Lung (tissue), 12 donors: ENCODE data around the gene FGF14. TPM values are rescaled to one million over a fixed set of nuclear protein-coding genes. Genes with fewer than 3 reads are reported as not detected.

ENCODE experiments used
- ATAC-seq: fragments of 200-7000 bp; cut with Tn5 transposase; one replicate; pipeline ENCODE4 v1.9.1; 2020; ENCODE audit warnings: moderate number of reproducible peaks; ENCODE audit not compliant: insufficient read depth, low FRiP score
- DNase-seq, 3 donors: peaks; one replicate each; pipeline ENCODE4 v3.0.0-alpha.2; 2013 to 2017
- H3K27ac ChIP-seq, 2 donors: one replicate each; pipeline ENCODE4 v1.5.1; 2013; ENCODE audit warnings: mild to moderate bottlenecking in 2 of 2, moderate library complexity in 2 of 2, control low read depth in 1 of 2, inconsistent platforms in 1 of 2, low read depth in 1 of 2, low read length in 1 of 2
- H3K27me3 ChIP-seq, 3 donors: one replicate each; pipeline ENCODE4 v1.5.1; 2013; ENCODE audit warnings: low read length in 2 of 3; ENCODE audit not compliant: control insufficient read depth in 3 of 3, insufficient read depth in 3 of 3
- H3K36me3 ChIP-seq, 4 donors: one replicate each; pipeline ENCODE4 v1.5.1; 2013; ENCODE audit warnings: low read length in 4 of 4, mild to moderate bottlenecking in 1 of 4, moderate library complexity in 1 of 4; ENCODE audit not compliant: control insufficient read depth in 4 of 4, insufficient read depth in 4 of 4
- H3K4me1 ChIP-seq, 5 donors: one replicate each; pipeline ENCODE4 v1.5.1; 2013; ENCODE audit warnings: low read length in 5 of 5, mild to moderate bottlenecking in 2 of 5, moderate library complexity in 1 of 5; ENCODE audit not compliant: control insufficient read depth in 5 of 5, insufficient read depth in 5 of 5
- H3K4me3 ChIP-seq: one replicate; pipeline ENCODE4 v1.5.1; 2013; ENCODE audit warnings: mild to moderate bottlenecking, control low read depth, moderate library complexity
- H3K9ac ChIP-seq, 2 donors: one replicate each; pipeline ENCODE4 v1.5.1; 2013; ENCODE audit warnings: low read length in 2 of 2, control low read depth in 1 of 2; ENCODE audit not compliant: insufficient read depth in 1 of 2
- H3K9me3 ChIP-seq, 4 donors: one replicate each; pipeline ENCODE4 v1.5.1; 2013; ENCODE audit warnings: low read length in 3 of 4, mild to moderate bottlenecking in 1 of 4, moderate library complexity in 1 of 4; ENCODE audit not compliant: control insufficient read depth in 4 of 4, insufficient read depth in 3 of 4
- CTCF ChIP-seq: IDR thresholded peaks from 2 replicates; pipeline ENCODE4 v1.5.1; 2012; ENCODE audit warnings: mild to moderate bottlenecking; ENCODE audit errors: control extremely low read depth, extremely low read depth
- WGBS, 2 donors: extraction: QIAGEN DNeasy Blood & Tissue Kit; methylation state at CpG; one replicate each; pipeline ENCODE4 v1.1.7; 2013; 5-methylcytosine and 5-hydroxymethylcytosine counted together
- polyA plus RNA-seq, 2 donors: library from polyadenylated mRNA; stranded (reverse); fragments of 200-250 nt; gene quantifications; one replicate each; pipeline ENCODE4 v1.2.1, GENCODE V29; 2013
- total RNA-seq, 2 donors: library from RNA; depleted of rRNA in 1 of 2; stranded (reverse); fragments of >200 nt in 1 of 2; gene quantifications; one replicate each; pipeline ENCODE4 v1.2.1, GENCODE V29; 2014 to 2021
- donor health status: control.
- donor health status: control.
- donor health status: Bipolar disorder and iron deficiency.
- donor health status: healthy.
- donor health status: DM: yes; HTN: yes; CAD: no.

FGF14 gene
- total and polyA plus RNA-seq, 4 donors, result 0.59 to 12.9 (median 2.3) TPM

- peak; percentile 4 to 49 (median 31) for DNase-seq
- H3K4me1 ChIP-seq, result no peaks in the 10 kb centered on the region
- WGBS, 2 donors, result 51 to 75% methylated on average over 2 of the region's 2 CpGs
- H3K4me3 ChIP-seq, result no peak overlapping the region
- no peaks in the 10 kb centered on the region for H3K27me3 ChIP-seq
- no peaks in the 10 kb centered on the region for H3K9me3 ChIP-seq
- no peak for TF ChIP-seq CTCF
- H3K9ac ChIP-seq, result no peak overlapping the region
- no peak overlapping the region for H3K27ac ChIP-seq
- no peaks in the 10 kb centered on the region for H3K36me3 ChIP-seq
- no peak for ATAC-seq
Measured at GRCh38 chr13:102440259-102440936, 38.5 kb upstream of the FGF14 start.

- no peak overlapping the region for H3K9ac ChIP-seq
- ATAC-seq (no peak), DNase-seq (no peak)
- H3K9me3 ChIP-seq, result peaks cover 0 to 20% (median 7%) of the 10 kb centered on the region in 4 donors
- no peak overlapping the region for H3K27ac ChIP-seq
- no peak overlapping the region for H3K4me3 ChIP-seq
- H3K4me1 ChIP-seq, result no peaks in the 10 kb centered on the region
- no peaks in the 10 kb centered on the region for H3K36me3 ChIP-seq
- TF ChIP-seq CTCF, result no peak
- 73 to 80% methylated on average over 2 of the region's 2 CpGs for WGBS, 2 donors
- no peaks in the 10 kb centered on the region for H3K27me3 ChIP-seq
Measured at GRCh38 chr13:102422690-102423089, 20.8 kb upstream of the FGF14 start.

- DNase-seq (peak in 1 of 3 donors; percentile 62), ATAC-seq (no peak)
- no peak overlapping the region for H3K27ac ChIP-seq
- H3K27me3 ChIP-seq, result peaks cover 0 to 33% (median 23%) of the 10 kb centered on the region in 3 donors
- no peak overlapping the region for H3K4me3 ChIP-seq
- TF ChIP-seq CTCF, result no peak
- H3K36me3 ChIP-seq, result no peaks in the 10 kb centered on the region
- peaks cover 0 to 16% (median 2%) of the 10 kb centered on the region in 5 donors for H3K4me1 ChIP-seq
- H3K9ac ChIP-seq, result no peak overlapping the region
- WGBS, 2 donors, result 65 to 67% methylated on average over 3 of the region's 3 CpGs
- no peaks in the 10 kb centered on the region for H3K9me3 ChIP-seq
Measured at GRCh38 chr13:102405499-102406100, 3.8 kb upstream of the FGF14 start.
